GM18519 (cell line): Measurements from ENCODE around the gene HPD.

Experiments used
- ATAC-seq: cut with Tn5 transposase; IDR thresholded peaks from one replicate; pipeline ENCODE4 v1.9.1; 2021; ENCODE audit warnings: mild to moderate bottlenecking, moderate library complexity; ENCODE audit not compliant: unreplicated experiment, low FRiP score

HPD gene

DNA sequence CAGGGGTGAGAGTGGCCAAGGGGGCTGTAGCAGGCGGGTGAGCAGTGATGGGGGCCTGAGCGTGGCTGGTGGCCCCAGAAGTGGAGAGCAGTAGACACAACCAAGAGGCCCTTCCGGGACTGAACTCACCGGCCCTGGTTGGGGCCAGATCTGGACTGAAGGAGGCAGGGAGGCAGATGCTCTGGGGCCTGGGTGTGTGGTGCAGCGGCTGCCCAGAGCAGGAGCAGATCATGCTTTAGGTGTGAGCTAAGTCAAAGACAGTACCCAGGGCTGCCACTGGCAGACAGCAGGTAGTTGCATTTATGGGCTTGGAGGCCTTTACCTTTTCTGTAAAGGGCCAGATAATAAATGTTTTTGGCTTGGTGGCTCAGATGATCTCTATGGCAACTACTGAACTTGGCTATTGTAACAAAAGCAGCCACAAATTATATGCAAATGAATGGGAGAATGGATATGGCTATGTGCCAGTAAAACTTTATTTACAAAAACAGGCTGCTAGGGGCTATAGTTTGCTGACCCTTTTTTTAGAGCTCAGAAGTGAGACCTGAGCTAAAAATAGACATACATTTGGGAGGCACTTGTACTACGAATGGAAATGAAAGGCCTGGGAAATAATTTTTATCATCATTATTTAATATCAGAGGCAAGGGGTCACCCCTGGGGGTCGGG, 29.3 kb downstream of the HPD start:
- no peak for ATAC-seq

DNA sequence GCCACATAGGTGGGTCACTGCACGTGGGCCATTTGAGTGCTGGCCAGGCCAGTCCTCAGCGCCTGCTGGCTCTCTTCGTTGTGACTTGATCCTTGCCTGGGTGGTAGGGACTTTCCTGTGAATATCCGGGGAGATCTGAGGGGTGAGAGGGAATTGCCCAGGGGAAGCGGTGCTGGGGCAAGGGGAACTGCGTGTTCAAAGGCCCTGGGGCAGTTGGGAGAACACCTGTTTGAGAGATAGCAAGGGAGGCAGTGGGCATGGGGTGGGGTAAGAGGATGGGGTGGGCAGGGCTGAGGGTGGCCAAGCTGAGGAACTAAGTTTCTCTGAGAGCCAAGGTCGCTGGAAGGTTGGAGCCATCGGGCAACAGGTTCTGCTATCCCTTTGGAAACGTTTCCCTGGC, 29.8 kb downstream of the HPD start:
- ATAC-seq: no peak

DNA sequence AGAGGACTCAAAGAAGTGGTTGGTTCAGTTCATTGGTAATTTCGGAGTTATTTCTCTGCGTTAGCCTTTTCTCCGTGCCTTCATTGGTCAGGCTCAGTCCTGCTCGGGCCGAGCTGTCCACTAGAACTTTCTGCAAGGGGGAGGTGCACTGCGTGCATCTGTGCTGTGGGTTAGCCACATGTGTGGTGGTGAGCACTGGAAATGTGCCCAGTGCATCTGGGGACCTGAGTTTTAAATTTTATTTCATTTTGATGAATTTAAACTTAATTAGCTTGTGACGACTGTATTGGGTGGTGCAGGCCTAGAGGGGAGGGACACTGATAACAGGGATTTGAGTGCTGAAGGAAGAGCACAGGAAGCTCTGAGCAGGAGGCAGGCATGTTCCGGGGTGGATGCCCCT, 30.4 kb downstream of the HPD start:
- no peak for ATAC-seq

DNA sequence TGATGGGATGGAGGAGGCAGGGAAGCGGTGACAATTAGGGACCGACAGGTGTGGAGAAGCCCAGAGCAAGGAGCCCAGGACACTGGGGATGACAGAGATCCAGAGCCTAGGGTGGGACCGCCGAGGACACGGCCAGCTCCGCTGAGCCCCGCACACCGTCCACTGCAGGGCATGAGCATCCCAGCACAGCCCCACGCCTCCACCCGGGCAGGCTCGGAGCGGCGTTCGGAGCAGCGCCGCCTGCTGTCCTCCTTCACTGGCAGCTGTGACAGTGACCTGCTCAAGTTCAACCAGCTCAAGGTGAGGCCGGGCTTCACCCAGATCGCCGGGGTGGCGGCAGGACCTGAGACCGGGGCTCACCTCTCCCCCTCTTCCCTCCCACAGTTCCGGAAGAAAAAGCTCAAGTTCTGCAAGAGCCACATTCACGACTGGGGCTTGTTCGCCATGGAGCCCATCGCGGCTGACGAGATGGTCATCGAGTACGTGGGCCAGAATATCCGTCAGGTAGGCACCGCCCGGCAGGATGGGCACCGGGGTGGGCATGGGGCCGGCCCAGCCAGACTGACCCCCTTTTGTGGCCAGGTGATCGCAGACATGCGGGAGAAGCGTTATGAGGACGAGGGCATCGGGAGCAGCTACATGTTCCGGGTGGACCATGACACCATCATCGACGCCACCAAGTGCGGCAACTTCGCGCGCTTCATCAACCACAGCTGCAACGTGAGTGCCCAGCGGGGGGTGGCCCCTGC, 31.1 kb downstream of the HPD start:
- ATAC-seq: no peak

DNA sequence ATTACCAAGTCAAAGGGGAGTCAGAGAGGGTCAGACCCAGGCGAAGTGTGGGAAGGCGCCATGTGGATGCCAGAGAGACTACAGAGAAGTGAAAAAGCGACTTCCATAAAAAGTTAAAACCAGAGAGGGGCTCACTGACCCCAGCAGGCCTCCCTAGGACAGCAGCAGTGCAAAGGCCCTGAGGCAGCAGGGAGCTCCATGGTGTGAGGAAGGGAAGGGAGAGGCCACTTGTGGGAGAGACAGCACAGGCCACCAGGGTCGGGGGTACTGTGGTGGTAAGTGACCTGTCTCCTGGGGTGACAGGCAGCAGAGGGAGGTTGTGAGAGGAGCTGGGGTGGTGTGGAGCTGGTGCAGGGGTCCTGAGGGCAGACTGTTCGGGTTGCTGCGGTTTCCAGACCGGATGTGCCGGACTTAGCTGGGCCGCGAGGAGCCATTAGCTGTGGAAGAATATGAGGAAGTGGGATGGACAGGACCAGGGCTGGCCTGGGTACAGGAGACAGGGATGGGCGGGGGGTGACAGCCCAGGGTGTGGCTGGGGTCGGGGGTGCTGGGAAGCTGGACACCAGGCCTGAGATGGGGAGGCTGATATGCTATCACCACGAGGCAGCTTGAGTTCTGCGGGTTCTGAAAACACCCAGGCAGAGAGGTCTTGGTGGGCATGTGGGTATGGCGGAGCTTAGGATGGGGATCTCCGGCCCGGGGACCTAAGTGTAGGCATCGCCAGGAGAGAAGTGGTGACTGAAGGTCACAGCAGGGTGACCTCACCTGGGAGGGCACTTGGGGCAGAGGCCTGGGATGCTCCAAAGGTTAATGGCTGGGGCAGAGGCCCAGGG, 32.1 kb downstream of the HPD start:
- no peak for ATAC-seq

DNA sequence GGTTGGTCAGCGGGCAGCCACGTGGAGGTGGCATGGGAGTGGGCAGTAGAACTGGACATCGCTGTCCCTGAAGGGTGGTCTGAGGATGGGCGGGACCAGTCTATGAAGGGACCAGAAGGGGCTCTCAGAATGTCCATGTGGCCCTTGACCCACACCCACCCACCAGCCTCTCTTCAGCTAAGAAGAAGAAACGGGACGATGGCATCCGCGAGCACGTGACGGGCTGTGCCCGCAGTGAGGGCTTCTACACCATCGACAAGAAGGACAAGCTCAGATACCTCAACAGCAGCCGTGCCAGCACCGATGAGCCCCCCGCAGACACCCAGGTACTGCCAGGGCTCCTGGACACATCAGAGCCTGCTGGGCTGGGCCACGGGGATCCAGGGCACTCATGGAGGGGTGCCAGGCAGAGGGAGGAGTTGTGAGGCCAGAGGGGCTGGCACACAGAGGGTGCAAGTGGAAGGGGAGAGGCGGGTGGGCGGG, 33.6 kb downstream of the HPD start:
- ATAC-seq: no peak

DNA sequence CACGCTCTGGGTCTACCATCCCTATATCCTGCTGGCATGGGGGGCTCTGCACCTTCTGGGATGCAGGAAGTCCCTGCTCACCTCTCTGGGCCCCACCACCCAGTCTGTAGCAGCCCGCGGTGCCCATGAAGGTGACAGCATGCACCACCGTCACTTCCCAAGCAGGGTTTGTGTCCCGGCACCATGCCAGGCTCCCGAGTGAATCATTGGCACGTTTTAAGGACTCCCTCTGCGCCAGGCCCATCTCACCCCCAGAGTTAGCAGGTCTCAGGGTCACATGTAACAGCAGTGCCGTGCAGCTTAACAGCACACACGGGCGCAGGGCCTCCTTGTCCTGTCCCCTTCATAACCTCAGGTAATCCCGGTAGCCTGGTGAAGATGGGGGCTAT, 34.9 kb downstream of the HPD start:
- no peak for ATAC-seq

DNA sequence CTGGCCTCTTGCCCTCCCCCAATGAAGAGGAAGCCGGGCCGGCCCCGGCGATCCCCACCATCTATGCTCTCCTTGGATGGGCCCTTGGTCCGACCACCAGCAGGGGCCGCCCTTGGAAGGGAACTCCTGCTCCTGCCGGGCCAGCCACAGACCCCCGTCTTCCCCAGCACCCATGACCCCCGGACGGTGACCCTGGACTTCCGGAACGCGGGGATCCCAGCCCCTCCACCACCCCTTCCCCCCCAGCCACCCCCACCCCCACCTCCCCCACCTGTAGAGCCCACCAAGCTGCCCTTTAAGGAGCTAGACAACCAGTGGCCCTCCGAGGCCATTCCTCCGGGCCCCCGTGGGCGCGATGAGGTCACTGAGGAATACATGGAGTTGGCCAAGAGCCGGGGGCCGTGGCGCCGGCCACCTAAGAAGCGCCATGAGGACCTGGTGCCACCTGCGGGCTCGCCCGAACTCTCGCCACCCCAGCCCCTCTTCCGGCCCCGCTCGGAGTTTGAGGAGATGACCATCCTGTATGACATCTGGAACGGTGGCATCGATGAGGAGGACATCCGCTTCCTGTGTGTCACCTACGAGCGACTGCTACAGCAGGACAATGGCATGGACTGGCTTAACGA, 35.4 kb downstream of the HPD start:
- ATAC-seq: no peak

DNA sequence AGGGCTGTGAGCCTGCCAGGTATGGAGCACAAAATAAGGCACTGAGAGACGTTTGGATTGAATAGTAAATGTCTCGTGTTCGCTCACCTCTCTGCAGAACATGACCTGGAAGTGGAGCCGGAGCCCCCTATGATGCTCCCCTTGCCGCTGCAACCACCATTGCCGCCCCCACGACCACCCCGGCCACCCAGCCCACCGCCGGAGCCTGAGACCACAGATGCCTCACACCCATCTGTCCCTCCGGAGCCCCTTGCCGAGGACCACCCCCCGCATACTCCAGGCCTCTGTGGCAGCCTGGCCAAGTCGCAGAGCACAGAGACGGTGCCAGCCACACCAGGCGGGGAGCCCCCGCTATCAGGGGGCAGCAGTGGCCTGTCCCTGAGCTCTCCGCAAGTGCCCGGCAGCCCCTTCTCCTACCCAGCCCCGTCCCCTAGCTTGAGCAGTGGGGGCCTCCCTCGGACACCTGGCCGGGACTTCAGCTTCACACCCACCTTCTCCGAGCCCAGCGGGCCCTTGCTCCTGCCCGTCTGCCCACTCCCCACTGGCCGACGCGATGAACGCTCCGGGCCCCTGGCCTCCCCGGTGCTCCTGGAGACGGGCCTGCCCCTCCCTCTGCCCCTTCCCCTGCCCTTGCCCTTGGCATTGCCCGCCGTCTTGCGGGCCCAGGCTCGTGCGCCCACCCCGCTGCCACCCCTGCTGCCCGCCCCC, 36.1 kb downstream of the HPD start:
- ATAC-seq: no peak

DNA sequence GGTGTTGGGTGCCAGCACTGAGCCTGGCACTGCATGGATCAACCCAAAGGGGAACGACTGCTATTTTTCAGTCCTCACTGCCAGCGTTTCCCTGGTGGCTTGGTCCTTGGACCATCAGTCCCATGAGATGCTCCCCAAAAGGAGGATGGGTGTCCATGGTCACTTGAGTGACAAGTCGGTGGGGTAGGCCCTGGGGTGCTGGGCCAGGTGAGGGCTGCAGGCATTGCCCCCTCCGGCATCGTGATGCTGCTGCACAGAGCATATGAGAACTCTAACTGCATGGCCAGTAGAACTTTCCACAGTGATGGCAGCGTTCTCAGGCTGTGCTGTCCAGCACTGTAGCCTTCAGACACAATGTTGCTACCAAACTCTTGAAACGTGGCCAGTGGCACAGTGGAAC, 38.6 kb downstream of the HPD start:
- no peak for ATAC-seq

DNA sequence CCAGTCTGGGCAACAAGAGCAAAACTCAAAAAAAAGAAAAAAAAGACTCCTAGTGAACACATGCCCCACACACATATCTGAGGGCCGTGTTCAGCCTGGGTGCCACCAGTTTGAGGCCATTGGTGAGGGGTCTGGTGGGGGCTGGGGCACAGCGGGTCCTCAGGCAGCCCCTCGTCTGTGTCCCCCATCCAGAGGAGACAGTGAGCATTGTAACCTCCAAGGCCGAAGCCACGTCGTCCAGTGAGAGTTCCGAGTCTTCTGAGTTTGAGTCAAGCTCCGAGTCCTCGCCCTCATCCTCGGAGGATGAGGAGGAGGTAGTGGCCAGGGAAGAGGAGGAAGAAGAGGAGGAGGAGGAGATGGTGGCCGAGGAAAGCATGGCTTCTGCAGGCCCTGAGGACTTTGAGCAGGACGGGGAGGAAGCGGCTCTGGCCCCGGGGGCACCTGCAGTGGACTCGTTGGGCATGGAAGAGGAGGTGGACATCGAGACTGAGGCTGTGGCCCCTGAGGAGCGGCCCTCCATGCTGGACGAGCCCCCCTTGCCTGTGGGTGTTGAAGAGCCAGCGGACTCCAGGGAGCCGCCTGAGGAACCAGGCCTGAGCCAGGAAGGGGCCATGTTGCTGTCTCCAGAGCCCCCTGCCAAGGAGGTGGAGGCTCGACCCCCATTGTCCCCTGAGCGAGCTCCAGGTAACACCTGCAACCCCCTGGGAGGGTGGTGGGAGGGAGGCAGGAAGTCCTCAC, 39.3 kb downstream of the HPD start:
- ATAC-seq: no peak

DNA sequence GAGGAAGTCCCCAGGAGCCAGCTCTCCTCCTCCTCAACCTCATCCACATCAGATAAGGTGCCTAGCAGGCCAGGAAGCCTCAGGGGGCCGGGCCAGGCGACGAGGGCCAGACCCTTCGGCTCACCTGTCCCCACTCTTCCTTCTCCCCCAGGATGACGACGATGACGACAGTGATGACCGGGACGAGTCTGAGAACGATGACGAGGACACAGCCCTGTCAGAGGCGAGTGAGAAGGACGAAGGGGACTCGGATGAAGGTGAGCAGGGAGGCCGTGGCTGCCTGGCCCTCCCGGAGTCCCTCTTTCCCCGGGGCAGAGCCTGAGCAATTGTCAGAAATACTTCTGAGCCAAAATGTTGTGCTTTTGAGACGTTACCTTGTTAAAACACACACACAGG, 41.0 kb downstream of the HPD start:
- no peak for ATAC-seq

DNA sequence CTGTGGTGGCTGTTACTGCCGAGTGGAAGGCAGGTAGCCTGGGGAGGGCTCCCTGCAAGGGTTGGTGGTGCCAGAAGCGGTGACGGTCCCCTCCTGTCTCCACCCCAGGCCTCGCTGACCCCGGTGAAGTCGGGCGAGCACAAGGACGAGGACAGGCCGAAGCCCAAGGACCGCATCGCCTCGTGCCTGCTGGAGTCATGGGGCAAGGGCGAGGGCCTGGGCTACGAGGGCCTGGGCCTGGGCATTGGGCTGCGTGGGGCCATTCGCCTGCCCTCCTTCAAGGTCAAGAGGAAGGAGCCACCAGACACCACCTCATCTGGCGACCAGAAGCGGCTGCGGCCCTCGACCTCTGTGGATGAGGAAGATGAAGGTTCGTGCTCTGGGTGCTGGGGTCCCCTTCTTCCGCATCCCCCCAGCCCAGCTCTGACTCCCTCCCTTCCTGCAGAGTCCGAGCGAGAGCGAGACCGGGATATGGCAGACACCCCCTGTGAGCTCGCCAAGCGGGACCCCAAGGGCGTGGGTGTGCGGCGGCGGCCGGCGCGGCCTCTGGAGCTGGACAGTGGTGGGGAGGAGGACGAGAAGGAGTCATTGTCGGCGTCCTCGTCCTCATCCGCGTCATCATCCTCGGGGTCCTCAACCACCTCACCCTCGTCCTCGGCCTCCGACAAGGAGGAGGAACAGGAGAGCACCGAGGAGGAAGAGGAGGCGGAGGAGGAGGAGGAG, 41.6 kb downstream of the HPD start:
- no peak for ATAC-seq

DNA sequence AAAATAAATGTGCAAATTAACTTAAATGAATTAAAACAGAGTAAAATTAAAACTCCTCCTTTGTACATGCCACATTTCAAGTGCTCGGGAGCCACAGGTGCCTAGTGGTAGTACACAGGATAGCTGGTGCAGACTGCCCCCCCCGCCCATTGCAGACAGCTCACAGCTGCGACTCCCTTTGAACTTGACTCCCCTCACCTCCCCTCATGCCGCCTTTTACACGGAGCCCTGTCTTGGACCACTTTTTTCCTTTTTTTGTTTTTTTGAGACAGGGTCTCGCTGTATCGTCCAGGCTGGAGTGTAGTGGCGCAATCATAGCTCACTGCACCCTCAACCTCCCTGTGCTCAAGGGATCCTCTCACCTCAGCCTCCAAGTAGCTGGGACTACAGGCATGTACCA, 43.4 kb downstream of the HPD start:
- ATAC-seq: no peak

DNA sequence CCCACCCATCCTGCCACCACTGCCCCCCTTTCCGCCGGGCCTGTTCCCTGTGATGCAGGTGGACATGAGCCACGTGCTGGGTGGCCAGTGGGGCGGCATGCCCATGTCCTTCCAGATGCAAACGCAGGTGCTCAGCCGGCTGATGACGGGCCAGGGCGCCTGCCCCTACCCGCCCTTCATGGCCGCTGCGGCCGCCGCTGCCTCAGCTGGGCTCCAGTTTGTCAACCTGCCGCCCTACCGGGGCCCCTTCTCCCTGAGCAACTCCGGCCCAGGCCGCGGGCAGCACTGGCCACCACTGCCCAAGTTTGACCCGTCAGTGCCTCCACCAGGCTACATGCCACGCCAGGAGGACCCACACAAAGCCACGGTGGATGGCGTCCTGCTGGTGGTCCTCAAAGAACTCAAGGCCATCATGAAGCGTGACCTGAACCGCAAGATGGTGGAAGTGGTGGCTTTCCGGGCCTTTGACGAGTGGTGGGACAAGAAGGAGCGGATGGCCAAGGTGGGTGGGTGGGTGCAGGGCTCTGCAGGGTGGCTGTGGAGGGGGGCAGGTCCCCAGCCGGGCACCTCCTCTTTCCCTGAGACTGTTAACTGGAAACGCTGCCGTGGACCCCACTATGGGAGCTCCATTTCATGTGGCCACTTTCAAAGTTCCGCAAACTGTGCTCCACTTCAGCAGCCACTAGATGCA, 44.1 kb downstream of the HPD start:
- ATAC-seq: no peak

DNA sequence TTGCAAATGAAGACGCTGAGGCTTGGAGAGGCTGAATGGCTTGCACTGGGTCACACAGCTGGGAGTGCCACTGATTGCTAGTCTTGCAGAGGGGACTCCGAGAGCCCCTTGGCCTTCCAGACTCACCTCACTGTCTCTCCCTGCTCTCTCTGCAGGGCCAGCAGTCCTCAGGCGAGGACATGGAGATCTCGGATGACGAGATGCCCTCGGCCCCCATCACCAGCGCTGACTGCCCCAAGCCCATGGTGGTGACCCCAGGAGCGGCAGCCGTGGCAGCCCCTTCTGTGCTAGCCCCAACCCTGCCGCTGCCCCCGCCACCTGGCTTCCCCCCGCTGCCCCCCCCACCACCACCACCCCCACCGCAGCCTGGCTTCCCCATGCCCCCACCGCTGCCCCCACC, 44.7 kb downstream of the HPD start:
- no peak for ATAC-seq

DNA sequence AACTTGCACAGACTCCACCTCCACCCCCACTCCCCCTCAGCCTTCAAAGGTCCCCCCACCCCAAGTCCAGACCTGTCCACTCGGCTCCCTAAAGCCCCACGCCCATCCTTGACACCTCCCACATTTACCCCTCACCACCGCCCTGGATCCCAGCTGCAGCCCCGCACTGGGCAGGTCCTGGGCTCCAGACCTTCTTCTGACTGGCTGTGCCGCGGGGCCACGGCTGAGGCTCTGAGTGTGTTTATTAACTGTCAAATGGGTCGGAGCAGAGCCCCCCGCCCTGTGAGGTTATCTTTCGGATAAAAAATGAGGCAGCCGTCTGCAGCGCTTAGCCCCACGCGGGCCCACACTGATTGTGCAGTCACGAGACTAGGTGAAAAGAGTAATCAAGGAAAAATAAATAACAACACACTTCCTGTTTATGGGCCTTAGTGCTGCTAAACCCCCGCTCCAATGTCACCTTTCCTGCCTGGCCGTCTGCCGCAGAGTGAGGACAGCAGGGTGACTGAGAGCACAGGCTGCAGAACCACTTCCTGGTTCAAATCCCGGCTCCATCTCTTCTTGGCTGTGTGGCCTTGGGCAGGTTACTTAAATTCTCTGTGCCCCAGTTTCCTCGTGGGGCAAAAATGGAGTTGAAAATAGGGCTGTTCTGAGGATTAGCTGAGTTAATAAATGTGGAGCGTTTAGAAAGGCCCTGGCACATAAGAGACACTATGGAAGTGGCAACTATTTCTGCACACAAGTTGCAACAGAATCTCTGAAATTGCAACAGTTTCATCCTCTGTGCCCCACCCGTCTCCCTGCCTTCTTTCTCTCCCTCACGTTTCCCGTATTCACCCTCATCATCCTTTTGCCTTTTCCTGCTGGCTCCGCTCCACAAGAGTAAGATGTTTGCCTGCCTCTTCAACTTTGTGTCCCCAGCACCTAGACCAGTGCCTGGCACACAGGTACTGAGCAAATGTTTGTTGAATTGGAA, 45.5 kb downstream of the HPD start:
- ATAC-seq: no peak
